Fibroblast of gingiva (primary cell): Measurements from ENCODE around the gene TMPRSS4.

Experiments
- DNase-seq: peaks from one replicate; pipeline ENCODE4 v3.0.0-alpha.2; 2011; ENCODE audit warnings: low read depth

TMPRSS4 gene

GRCh38 chr11:118105657-118106305, 28.9 kb downstream of the TMPRSS4 start:
- no peak for DNase-seq

GRCh38 chr11:118106789-118107335, 30.0 kb downstream of the TMPRSS4 start:
- DNase-seq: no peak

- no peak for DNase-seq
Observed at GRCh38 chr11:118108513-118108912, 31.6 kb downstream of the TMPRSS4 start.

GRCh38 chr11:118109231-118109630, 32.4 kb downstream of the TMPRSS4 start:
- DNase-seq: no peak

GRCh38 chr11:118111019-118111743, 34.3 kb downstream of the TMPRSS4 start:
- DNase-seq: no peak

GRCh38 chr11:118111744-118112035, 34.8 kb downstream of the TMPRSS4 start:
- no peak for DNase-seq

- no peak for DNase-seq
Observed at GRCh38 chr11:118112711-118113430, 36.0 kb downstream of the TMPRSS4 start.

- no peak for DNase-seq
Observed at GRCh38 chr11:118114266-118114665, 37.4 kb downstream of the TMPRSS4 start.

GRCh38 chr11:118115048-118115447, 38.2 kb downstream of the TMPRSS4 start:
- no peak for DNase-seq

GRCh38 chr11:118117790-118118601, 41.1 kb downstream of the TMPRSS4 start:
- DNase-seq: no peak

GRCh38 chr11:118120793-118121192, 43.9 kb downstream of the TMPRSS4 start:
- no peak for DNase-seq

- DNase-seq: no peak
Observed at GRCh38 chr11:118124929-118125535, 48.2 kb downstream of the TMPRSS4 start.

- DNase-seq: no peak
Observed at GRCh38 chr11:118126082-118126838, 49.4 kb downstream of the TMPRSS4 start.

- DNase-seq: no peak
Observed at GRCh38 chr11:118128310-118128709, 51.4 kb downstream of the TMPRSS4 start.

GRCh38 chr11:118128721-118129470, 52.0 kb downstream of the TMPRSS4 start:
- no peak for DNase-seq

- DNase-seq: no peak
Observed at GRCh38 chr11:118129471-118130172, 52.7 kb downstream of the TMPRSS4 start.

GRCh38 chr11:118132385-118133151, 55.7 kb downstream of the TMPRSS4 start:
- DNase-seq: no peak

- DNase-seq: no peak
Observed at GRCh38 chr11:118133816-118134215, 56.9 kb downstream of the TMPRSS4 start.
